A673 (cell line): ENCODE results near the gene NHS.

ENCODE experiments used
- CTCF ChIP-seq: fragments of 300-800, 200-600 bp; sonication (generic); conservative IDR thresholded peaks from 2 replicates; pipeline ENCODE4 v1.5.1; 2017; ENCODE audit warnings: low read depth, mild to moderate bottlenecking, antibody characterized with exemption, low read length, moderate library complexity, mixed read lengths
- EZH2 ChIP-seq: fragments of 200-600 bp; sonication (generic); IDR thresholded peaks from 2 replicates; pipeline ENCODE4 v1.6.1; 2017; ENCODE audit warnings: borderline replicate concordance, low read depth, mild to moderate bottlenecking, mixed read lengths, antibody characterized with exemption, low read length; ENCODE audit not compliant: poor library complexity, severe bottlenecking

DNA sequence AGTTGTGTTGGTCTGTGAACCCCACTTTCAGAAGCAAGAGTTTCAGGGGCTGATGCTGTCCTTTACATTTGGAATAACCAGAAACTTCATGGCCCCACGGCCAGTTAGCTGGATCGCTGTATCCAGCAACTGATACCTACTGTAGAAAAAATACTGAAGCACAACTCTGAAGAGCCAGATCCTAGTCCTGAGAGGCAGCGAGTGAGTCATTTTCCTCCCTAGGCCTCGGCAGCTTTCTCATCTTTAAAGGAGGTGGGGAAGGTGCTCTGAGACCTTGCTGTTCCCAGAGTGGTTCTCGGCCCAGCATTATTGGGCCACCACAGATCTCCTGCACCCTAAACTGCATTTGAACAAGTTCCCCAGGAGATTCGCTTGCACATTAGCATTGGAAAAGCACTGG lies 63.2 kb downstream of the NHS start:
- TF ChIP-seq CTCF (no peak), EZH2 (no peak)
